ENCODE data around the gene WNK2.

Gene WNK2

DNA sequence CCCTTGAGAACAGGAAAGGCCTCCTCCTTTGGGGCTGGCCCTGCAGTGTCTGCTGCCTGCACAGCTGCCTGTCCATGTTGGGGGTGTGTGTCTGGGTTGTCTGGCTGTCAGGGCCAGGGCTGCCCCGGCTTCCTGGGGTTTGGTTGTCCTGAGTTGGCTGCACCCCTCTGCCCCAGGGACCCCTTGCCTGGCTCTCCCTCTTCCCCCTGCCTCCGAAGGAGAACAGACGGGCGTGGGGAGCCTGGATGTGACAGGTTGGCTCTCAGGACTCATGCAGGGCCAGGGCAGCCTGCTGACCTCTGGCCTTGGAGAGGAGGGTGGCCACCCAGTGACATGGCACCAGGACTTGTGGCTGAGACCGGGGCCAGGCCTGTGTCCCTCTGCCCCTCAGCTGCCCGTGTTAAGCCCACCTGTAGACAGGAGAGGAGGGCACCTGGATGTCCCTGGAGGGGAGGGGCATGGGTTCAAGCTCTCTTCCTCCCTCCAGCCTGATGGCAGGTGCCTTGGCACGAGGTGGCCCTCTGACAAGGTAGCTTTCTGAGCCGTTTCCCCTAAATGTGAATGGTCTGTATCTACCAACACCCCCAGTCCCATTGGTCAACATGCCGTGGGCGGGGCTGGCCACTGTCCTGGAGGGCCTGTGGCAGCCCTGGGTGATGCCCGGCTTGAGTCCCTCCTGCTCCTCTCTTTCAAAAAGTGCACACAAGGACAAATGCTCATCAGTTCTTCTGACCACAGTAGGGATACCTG is 34.9 kb downstream of the WNK2 start:
- no peak for DNase-seq

DNA sequence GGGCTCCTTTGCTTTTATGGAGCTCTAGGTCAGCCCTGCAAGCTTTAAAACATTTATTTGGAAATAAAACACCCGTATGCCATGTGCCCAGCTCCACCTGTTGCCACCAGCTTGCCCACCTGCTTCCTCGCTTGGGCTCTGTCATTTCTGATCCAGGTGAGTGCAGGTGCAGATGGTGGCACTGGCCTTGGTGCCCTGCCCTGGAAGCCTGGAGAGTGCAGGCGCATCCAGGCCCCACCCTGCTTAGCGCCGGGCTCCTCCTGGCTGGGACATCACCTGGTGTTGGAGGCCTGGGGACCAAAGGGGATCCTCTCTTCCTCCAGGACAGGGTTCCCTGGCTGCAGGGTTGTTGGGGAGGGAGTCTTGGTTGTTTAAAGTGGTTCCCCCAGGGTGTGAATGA is 35.8 kb downstream of the WNK2 start:
- no peak for DNase-seq

DNA sequence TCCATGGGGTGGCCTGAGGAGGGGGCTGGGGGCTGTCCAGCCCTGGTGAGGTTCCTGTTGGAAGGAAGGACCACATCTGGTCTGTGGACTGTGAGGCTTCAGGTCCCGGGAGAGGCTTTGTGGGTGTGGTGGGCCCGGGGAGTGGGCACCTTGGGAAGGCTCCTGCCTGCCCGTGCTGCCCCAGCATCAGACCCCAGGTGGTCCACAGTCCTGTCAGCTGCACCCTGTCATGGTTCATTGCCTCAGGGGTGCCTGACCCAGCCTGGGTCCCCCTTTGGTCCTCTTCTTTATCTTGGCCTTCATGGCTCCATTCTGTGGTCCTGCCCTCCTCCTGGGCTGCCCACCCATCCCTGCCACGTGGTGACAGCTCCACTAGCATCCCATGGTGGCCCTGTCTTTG is 36.7 kb downstream of the WNK2 start:
- no peak for DNase-seq

DNA sequence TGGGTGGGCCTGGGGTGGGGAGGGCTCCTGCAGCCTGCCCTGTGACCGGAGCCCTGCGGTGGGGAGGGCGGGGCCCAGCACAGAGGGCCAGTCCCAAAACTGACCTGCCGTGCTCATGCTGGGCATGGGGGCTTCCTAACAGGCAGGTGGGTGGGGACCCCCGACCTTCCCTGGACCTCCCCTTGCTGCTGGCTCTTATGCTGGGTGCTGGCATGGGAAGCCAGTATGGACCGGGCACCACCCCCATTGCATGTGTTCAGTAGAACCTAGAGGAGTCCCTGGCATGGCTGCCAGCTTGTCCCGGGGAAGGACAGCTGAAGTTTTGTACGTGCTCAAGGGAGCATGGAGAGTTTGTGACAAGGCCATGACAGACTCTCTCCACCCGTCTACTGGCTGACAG is 37.1 kb downstream of the WNK2 start:
- DNase-seq: no peak

DNA sequence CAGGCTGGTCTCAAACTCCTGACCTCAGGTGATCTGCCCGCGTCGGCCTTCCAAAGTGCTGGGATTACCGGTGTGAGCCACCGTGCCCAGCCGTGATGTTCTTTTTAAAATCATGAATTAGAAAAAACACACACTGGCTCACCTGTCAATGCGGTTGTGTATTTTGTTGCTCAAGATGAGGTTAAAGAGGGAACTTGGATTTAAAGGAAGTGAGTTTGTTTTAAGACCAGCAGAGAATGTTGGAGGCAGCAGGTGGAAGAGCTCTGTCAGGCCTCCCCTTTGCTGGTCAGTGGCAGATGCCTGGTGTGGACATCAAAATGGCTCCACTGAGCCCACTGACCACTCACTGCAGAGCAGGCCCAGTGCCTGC is 38.9 kb downstream of the WNK2 start:
- no peak for DNase-seq

DNA sequence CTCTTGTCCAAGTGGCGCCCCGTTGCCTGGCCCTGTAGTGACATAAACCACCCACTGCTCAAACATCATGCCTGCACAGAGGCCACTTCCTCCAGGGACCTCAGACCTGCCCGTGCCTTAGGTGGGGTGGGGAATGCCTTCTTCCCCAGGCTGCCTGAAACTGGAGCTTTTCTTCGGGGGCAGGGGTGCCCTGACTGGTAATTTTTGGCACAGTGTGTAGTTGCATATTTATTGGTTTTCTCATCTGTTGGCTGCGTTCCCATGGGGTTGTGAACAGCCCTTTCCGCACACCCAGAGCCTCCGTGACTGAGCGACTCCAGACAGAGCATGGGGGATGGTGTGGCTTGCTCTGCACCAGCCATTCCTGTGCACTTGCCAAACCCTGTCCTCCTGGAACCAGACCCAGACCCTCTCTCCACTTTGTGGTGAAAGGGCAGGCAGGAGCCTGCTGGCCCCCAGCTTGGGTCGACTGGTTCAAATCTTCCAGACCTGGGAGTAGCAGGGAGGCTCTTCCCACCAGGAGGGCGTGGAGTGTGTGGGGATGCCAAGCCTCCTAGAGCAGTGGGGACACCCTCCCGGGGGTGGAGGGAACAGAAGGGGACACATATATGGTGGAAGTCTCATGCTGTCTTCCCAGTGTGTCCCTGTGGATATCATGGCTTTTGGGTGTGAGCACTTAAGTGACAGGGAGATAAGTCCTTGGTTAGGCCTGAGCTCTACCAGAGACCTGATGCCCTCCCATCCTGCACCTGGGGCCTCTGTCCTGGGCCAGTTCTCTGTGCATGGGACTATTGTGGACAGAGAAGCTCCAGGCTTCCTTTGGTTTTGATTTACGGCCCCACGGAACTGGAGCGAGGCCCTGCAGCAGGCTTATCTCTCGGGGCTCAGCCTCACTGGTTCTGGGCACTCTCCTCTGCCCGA is 39.6 kb downstream of the WNK2 start:
- DNase-seq: no peak

DNA sequence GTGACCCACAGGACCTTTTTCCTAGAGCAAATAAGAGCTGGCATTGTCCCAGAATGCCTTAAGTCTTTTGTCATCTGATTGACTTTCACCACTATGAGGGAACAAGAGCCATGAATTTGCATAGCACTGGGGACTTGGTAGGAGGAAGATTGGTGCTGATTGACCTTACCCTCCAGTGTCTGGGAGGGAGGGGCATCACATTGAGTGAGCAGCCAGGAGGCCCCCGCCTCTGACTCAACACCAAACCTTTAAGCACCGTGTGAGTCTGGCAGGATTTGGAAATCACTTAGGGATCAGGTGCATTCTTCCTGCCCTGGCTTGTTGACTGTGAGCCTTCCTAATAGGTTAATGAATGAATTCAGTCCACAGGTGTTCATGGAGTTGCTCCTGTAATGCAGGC is 40.7 kb downstream of the WNK2 start:
- DNase-seq: no peak

DNA sequence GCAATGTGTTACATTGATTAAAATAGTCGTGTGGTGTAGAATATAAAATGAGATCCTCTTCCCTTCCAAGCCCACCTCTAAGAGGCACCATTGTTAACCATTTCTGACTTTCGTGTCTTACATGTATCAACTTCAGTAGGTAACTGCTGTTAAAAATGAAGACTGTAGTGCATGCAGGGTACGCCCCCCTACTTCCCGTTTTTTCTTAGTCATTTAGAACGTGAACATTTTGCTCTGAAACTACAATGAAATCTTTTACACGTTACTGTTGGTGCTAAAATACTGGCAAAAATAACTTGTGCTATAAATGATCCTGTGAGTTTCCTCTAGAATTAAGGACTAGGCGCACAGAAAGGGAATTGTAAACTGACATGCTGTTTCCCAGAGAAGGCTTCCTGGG is 41.5 kb downstream of the WNK2 start:
- DNase-seq: no peak

DNA sequence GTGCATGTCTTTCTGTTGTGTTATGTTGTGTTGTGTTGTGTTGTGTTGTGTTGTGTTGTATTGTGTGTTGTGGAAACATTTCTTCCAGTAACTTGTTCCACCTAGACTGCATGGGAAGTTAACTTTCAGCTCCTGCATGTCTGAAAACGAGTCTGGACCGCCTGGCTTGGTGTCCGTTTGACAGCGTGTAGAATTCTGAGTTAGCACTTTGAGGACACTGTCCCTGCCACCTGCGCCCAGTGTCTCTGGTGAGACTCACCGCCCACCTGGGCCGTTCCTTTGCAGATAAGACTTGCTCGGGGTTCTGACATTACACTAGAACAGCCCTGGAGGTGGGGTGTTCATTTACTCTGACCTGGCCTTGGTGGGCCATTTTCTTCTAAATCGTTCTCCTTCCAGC is 42.0 kb downstream of the WNK2 start:
- no peak for DNase-seq

DNA sequence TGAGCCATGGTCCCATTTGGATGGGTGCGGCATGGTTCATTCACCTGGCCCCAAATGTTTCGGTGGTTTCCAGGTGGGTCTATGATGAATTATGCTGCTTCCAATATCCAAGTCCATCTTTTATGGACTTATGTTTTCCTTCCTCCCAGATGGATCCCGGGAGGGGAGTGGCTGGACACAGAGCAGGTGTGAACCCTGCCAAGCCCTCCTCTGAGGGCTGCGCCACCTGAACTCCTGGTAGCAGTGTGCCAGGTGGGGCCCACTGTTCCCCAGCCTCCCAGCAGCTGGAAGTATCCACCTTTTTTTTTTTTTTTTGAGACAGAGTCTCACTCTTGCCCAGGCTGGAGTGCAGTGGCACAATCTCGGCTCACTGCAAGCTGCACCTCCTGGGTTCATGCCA is 42.9 kb downstream of the WNK2 start:
- no peak for DNase-seq

DNA sequence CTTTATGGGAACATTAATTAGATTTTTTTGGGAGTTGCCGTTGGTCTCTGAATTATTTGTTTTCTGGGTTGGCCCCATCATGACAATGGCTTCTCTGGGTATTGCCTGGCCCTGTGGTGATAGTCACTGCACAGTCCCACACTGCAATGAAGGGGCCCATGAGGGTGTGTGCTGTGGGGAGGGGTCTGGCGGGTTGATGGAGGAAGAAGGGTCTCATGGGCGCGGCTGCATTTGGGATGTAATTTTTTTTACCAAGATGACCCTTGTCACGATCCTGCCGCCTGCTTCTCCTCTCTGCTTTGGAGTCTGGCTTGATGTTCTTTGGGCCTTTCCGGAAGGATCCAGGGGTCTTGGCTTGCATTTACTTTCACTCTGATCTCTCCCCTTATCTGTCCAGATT is 44.1 kb downstream of the WNK2 start:
- no peak for DNase-seq

DNA sequence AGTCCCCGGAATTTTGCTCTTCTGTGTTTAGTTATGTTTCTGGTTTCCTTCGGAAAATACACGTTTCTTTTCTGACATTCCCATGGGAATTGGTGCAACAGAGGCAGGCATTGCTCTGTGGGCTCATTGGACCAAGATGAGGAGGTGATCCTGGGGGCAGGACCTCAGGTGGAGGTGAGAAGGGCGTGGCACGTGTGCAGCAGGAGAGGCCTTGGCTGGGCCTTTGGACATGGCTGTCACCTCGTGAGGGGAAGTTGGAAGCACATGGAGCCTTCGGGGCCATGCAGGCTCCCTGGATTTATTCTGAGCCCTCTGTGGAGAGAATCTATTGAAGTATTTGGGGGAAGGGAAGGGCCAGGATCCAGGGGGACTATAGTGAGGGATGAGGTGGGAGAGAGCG is 44.5 kb downstream of the WNK2 start:
- no peak for DNase-seq

DNA sequence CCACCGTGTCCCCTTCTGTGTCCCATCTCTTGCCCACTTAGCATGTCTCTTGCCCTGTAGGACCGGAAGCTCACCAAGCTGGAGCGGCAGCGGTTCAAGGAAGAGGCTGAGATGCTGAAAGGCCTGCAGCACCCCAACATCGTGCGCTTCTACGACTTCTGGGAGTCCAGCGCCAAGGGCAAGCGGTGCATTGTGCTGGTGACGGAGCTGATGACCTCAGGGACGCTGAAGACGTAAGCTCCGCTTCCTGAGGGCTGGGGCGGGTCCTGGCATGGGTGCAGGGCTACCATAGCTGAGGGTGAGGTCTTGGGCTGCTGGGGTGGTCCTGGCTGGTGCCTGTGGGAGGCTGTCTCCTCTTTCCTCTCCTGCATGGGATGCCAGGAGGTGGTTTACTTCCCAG is 45.7 kb downstream of the WNK2 start:
- no peak for DNase-seq

DNA sequence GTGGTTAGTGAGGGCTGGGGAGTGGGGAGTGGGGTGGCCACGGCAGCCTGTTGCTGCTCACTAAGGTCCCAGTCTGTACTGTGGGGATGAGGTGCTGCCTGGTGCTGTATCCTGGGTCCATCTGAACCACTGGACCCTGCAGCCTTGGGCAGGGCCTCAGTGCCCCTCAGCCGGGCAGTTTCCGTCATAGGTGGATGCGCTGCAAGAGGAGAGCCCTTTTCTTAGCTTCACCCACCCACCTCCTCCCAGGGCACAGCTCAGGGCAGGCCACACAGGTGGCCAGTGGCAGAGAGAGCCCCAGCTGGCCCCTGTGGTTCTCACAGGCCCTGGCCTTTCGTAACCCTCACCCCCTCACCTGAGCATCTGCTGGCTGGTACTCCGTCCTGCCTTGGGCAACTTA is 46.2 kb downstream of the WNK2 start:
- DNase-seq: no peak

DNA sequence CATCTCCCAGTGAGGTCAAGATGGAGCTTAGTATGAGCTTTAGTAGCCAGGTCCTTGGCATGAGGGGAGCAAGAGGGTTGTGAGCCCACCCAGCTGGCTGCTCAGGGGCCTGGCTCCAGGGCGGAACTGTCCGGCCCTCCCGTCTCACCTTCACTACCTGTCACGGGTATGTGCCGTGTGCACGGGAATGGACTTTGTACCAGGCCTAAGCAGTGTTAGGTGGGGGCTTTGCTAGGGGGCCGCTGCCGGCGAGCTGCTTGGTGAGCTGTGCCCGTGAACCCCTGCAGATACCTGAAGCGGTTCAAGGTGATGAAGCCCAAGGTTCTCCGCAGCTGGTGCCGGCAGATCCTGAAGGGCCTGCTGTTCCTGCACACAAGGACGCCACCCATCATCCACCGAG is 46.7 kb downstream of the WNK2 start:
- no peak for DNase-seq

DNA sequence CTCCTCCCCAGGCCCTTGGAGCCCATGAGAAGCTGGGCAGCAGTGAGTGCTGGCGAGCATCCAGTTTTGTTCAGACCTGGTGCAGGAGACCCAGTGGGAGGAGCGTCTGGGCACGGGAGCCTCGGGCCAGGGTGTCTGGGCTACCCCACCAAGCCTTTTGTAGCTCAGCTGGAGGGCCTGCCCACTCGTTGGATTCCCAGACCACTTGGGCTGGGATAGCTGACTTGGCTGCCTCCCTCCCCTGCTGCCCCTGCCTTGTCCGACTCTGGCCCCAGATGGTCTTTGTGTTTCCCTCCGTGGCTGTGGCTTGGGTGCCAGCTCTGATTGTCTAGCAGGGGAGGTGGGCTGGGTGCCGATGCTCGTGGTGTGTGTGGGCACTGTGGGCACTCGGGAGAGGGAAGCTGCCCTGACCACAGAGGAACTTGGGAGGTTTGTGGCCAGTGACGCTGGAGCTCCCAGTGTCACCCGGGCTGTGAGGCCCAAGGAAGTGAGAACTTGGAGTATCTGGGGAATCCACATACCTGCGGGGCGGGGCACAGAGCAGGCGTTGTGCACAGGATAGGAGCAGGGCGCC is 47.3 kb downstream of the WNK2 start:
- DNase-seq: peak in 8 of 14 donors; percentile 17 to 65 (median 24)

DNA sequence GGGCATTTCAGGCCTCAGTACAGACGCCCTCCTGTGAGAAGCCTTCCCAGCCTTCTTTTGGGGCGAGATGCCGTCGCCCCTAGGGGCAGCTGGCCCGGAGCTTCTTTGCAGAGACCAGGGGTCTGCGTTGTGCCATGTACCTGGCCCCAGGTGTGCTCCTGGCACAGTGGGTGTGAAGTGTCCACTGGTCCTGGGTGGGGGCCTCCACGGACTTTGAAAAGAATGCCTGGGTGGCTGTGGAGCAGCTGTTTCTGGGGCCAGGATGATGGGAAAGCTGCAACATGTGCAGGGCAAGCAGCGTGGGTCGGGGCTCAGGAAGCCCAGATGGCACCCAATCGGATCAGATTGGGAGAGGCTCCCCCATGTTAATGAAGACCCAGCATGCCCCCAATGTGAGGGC is 47.8 kb downstream of the WNK2 start:
- DNase-seq: no peak

DNA sequence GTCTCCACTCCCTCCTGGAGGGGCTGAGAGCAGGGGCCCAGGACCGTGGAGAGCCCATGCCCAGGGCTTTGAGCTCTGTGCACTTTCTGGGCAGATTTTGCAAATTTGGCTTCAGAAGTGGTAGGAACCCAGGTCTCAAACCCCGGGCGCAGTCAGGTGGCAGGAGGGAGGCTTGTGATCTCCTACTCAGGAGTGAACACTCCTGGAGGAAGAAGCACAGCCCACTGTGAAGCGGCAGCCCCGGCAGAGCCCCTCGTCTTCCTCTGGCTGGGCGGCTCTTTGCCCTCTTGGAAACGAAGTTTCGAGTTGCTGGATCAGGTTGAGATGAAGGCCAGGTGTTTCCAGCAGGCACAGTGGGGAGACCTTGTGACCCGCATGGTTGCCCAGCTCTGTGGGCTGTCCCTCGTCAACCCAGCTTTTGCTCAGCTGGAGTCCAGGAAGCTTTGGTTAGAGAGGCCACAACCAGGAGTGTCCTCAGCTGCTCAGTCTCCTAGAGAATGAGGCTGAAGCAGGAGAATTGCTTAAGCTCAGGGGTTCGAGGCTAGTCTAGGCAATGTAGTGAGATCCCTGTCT is 48.5 kb downstream of the WNK2 start:
- DNase-seq: no peak

DNA sequence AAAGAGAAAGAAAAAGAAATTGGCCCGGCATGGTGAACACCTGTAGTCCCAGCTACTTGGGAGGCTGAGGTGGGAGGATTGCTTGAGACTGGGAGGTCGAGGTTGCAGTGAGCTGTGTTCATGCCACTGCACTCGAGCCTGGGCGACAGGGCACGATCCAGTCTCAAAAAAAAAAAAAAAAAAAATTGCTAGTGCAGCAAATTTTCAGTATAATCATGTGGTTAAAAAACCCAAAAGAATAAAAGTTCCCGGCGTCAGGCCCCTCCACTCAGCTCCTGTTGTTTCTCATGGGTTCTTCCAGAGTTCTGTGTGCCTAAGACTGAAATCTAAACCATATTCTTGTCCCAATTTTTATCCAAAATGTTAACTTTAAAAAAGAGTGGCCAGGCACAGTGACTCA is 49.1 kb downstream of the WNK2 start:
- DNase-seq: no peak

DNA sequence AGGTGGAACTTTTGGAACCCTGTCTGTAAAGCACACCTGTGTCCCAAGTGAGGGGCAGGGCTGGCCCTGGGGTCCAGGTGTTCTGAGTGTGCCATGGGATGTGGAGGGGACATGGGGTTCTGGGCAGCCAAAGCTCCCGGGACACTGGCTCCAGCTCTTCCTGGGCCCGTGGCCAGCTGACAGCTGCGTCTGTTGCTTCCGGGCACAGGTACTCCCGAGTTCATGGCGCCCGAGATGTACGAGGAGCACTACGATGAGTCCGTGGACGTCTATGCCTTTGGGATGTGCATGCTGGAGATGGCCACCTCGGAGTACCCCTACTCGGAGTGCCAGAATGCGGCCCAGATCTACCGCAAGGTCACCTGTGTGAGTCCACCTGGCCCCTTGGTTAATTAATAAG is 50.7 kb downstream of the WNK2 start:
- no peak for DNase-seq

DNA sequence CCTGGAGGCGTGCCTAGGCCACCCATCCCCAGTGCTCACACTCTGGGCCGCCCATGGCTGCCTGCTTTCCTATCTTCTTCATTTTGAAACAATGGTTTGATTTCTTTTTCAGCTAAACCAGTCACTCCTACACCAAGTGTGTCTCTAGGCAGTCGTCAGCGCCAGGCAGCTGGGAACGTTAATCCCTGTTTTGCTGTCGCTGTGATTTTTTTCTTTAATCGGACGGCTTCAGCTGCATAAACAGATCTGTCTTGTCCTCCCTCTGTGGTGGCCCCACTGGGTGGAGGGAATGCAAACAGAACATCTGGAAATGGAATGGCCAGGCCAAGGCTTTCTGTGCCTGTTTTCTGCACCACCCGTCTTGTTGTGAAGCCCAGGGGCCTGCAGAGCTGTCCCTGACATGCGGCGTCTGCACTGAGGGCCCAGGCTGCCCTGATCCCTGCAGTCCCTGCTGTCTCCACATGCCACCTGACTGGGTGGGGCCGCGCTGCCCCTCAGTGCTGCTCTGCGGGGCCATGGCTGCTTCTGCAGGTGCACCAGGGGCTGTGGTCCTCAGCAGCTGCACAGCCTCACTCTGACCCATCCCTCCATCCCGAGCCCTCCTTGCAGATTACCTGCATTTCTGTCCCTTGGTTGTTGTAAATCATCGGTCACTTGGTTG is 51.5 kb downstream of the WNK2 start:
- DNase-seq: no peak

DNA sequence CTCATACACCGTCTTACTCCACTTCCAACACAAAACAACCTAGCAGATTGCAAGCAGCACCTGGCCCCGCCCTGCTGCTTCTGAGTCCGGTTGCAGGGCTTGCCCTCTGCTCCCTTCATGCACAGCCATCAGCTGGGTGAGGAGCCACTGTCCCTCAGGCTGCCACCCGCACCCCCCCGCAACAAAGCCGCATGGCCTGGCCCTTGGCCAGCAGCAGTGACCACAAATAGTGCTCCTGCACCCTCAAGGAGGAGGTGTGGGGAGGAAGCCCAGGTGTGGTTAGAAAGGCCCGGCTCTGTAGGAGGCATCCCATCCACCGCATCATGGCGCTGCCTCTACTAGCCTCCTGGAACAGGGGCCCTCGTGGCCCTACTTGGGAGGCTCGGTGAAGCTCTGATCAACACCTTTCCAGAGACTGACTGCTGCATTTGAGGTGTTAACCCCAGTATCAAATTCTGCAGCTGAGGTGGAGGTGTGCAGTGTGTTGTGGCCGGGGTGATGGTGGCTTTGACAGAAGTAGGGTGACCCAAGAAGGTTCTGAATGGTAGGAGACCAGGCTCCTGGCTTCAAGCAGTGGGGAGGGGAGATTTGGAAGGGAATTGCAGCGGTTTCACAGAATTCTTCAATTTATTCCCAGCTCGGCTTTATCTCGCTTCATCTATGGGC is 52.7 kb downstream of the WNK2 start:
- DNase-seq: no peak

Measured in C1 segment of cervical spinal cord (tissue), 14 donors.